GM12891 (cell line): Measurements from ENCODE around the gene HOXC9.
"Not testable (repeated sequence)": the region's sequence is repeated elsewhere in the genome, so short reads cannot be mapped to it uniquely, and the experiment has no call there.

Experiments used
- DNase-seq: peaks from one replicate; pipeline ENCODE4 v3.0.0; 2011; ENCODE audit warnings: low spot score; ENCODE audit not compliant: insufficient read length
- FAIRE-seq: peaks from 2 replicates; lab custom pipeline; 2011; peaks lifted over from hg19 to GRCh38; lab: Jason Lieb, UNC
- PAX5 ChIP-seq: IDR thresholded peaks from 2 replicates; pipeline ENCODE4 v1.6.1; 2011; ENCODE audit warnings: low read length, moderate library complexity, mild to moderate bottlenecking; ENCODE audit not compliant: insufficient read depth, severe bottlenecking
- POLR2A ChIP-seq: IDR thresholded peaks from 2 replicates; pipeline ENCODE4 v1.6.1; 2011; ENCODE audit warnings: low read depth, low read length, control low read depth
- POLR2AphosphoS5 ChIP-seq: IDR thresholded peaks from 2 replicates; pipeline ENCODE4 v1.6.1; 2011; ENCODE audit warnings: low read depth, low read length, control low read depth
- POU2F2 ChIP-seq: IDR thresholded peaks from 2 replicates; pipeline ENCODE4 v1.6.1; 2011; ENCODE audit warnings: low read depth, mild to moderate bottlenecking, control low read depth, low read length, moderate library complexity
- SPI1 ChIP-seq: IDR thresholded peaks from 2 replicates; pipeline ENCODE4 v1.6.1; 2011; ENCODE audit warnings: low read depth, low read length, control low read depth
- TAF1 ChIP-seq: IDR thresholded peaks from 2 replicates; pipeline ENCODE4 v1.6.1; 2011; ENCODE audit warnings: low read depth, low read length, control low read depth

HOXC9 gene

GRCh38 chr12:54040648-54041047 is 40.7 kb downstream of the HOXC9 start:
- DNase-seq (no peak), FAIRE-seq (no peak)
- TF ChIP-seq PAX5, result no peak
- no peak for TF ChIP-seq POLR2AphosphoS5
- TF ChIP-seq POU2F2, result no peak
- no peak for TF ChIP-seq POLR2A
- no peak for TF ChIP-seq SPI1
- TF ChIP-seq TAF1, result no peak

- TF ChIP-seq POU2F2, result no peak
- no peak for TF ChIP-seq SPI1
- no peak for TF ChIP-seq PAX5
- no peak for TF ChIP-seq POLR2AphosphoS5
- TF ChIP-seq TAF1, result no peak
- TF ChIP-seq POLR2A, result no peak
- FAIRE-seq (no peak), DNase-seq (no peak)
These were observed 41.2 kb downstream of the HOXC9 start for GRCh38 chr12:54041097-54041690.

GRCh38 chr12:54042033-54042432 is 42.1 kb downstream of the HOXC9 start:
- DNase-seq, FAIRE-seq: not testable (repeated sequence)

- TF ChIP-seq POLR2AphosphoS5 (no peak), SPI1 (no peak), POLR2A (no peak), PAX5 (no peak), POU2F2 (no peak), TAF1 (no peak)
- DNase-seq (no peak), FAIRE-seq (no peak)
These were observed 43.3 kb downstream of the HOXC9 start for GRCh38 chr12:54042970-54043853.

- no peak for FAIRE-seq
- no peak for DNase-seq
- TF ChIP-seq POLR2AphosphoS5 (no peak), TAF1 (no peak), PAX5 (no peak), POU2F2 (no peak), SPI1 (no peak), POLR2A (no peak)
These were observed 44.6 kb downstream of the HOXC9 start for GRCh38 chr12:54044425-54045103.

- FAIRE-seq (no peak), DNase-seq (no peak)
- no peak for TF ChIP-seq POLR2AphosphoS5
- TF ChIP-seq SPI1, result no peak
These were observed 45.4 kb downstream of the HOXC9 start for GRCh38 chr12:54045401-54045800.

GRCh38 chr12:54045868-54046521 is 46.0 kb downstream of the HOXC9 start:
- no peak for FAIRE-seq
- no peak for DNase-seq
- TF ChIP-seq SPI1 (no peak), PAX5 (no peak), POLR2A (no peak), TAF1 (no peak), POU2F2 (no peak), POLR2AphosphoS5 (no peak)

- no peak for DNase-seq
- TF ChIP-seq POU2F2 (no peak), POLR2AphosphoS5 (no peak), PAX5 (no peak), SPI1 (no peak), TAF1 (no peak), POLR2A (no peak)
- no peak for FAIRE-seq
These were observed 46.8 kb downstream of the HOXC9 start for GRCh38 chr12:54046809-54047159.

- TF ChIP-seq POLR2A, result no peak
- no peak for TF ChIP-seq SPI1
- TF ChIP-seq POU2F2, result no peak
- TF ChIP-seq POLR2AphosphoS5, result no peak
- TF ChIP-seq TAF1, result no peak
- TF ChIP-seq PAX5, result no peak
- no peak for FAIRE-seq
These were observed 47.4 kb downstream of the HOXC9 start for GRCh38 chr12:54047160-54047963.

GRCh38 chr12:54047964-54048303 is 48.0 kb downstream of the HOXC9 start:
- DNase-seq, result no peak
- no peak for FAIRE-seq
- TF ChIP-seq TAF1, result no peak
- no peak for TF ChIP-seq PAX5
- TF ChIP-seq POU2F2, result no peak
- no peak for TF ChIP-seq POLR2AphosphoS5
- TF ChIP-seq SPI1, result no peak
- TF ChIP-seq POLR2A, result no peak

More at GRCh38 chr12:54047160-54047963, 47.4 kb downstream of the HOXC9 start:
- no peak for DNase-seq
